ENCODE data around the gene RNF157. TPM values are rescaled to one million over a fixed set of nuclear protein-coding genes. Genes with fewer than 3 reads are reported as not detected.

RNF157 gene
- total RNA-seq, 1 experiment from 2014 or later = 29.3 TPM

DNA sequence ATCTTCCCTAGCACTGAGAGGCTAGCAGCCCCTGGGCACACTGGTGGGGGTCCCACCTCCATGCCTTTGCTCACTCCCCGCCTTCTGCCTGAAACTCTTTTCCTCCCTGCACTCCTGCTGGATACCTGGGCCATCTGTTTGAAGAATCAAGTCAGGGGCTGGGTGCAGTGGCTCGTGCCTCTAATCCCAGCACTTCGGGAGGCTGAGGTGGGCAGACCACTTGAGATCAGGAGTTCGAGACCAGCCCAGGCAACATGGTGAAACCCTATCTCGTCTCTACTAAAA is 115.0 kb downstream of the RNF157 start:
- DNase-seq = no peak
- H3K36me3 Mint-ChIP-seq (ENCODE audit: insufficient read depth, unreplicated experiment) = no peaks in the 10 kb centered on the region
- Histone ChIP-seq H3K4me1 (peaks cover 14% of the 10 kb centered on the region), H3K4me3 (ENCODE audit: low read depth, low read length) (no peak overlapping the region), H3K27me3 (replicated peaks; ENCODE audit: control insufficient read depth, insufficient read depth, low read length) (no peaks in the 10 kb centered on the region), H3K9me3 (no peaks in the 10 kb centered on the region), H3K36me3 (ENCODE audit: control insufficient read depth, insufficient read depth, low read length) (no peaks in the 10 kb centered on the region)
- no peaks in the 10 kb centered on the region for H3K9me3 Mint-ChIP-seq (ENCODE audit: unreplicated experiment)
- H3K4me1 Mint-ChIP-seq (ENCODE audit: low read depth, unreplicated experiment) = peaks cover 39% of the 10 kb centered on the region
- BruUV-seq (replicated peaks) = no TSS peak
- intact Hi-C loops (cut with micrococcal nuclease; ENCODE audit: unreplicated experiment) = no loop called here
- ChIA-PET POLR2A (interaction anchor here (1.0 kb wide), 1 partner anchor 139 kb away, joined by 3 read pairs; the partner anchor contains the start of gene UBALD2), CTCF (interaction anchor here (1.0 to 2.0 kb wide), 6 partner anchors 13 to 154 kb away, joined by 3 to 9 read pairs (median 4); no protein-coding TSS in a partner anchor)
- TF ChIP-seq, protein P1, sequence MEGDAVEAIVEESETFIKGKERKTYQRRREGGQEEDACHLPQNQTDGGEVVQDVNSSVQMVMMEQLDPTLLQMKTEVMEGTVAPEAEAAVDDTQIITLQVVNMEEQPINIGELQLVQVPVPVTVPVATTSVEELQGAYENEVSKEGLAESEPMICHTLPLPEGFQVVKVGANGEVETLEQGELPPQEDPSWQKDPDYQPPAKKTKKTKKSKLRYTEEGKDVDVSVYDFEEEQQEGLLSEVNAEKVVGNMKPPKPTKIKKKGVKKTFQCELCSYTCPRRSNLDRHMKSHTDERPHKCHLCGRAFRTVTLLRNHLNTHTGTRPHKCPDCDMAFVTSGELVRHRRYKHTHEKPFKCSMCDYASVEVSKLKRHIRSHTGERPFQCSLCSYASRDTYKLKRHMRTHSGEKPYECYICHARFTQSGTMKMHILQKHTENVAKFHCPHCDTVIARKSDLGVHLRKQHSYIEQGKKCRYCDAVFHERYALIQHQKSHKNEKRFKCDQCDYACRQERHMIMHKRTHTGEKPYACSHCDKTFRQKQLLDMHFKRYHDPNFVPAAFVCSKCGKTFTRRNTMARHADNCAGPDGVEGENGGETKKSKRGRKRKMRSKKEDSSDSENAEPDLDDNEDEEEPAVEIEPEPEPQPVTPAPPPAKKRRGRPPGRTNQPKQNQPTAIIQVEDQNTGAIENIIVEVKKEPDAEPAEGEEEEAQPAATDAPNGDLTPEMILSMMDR (IDR thresholded peaks at IDR 0.05; ENCODE audit: insufficient read depth in 1 of 2, low read depth in 1 of 2, low read length in 1 of 2, severe bottlenecking in 1 of 2, unreplicated experiment in 1 of 2) = no peak
- no peak overlapping the region for H3K27ac Mint-ChIP-seq (ENCODE audit: unreplicated experiment)
- no peaks in the 10 kb centered on the region for H3K27me3 Mint-ChIP-seq (ENCODE audit: insufficient read depth, unreplicated experiment)
- no peak overlapping the region for H3K4me3 Mint-ChIP-seq (ENCODE audit: unreplicated experiment)

DNA sequence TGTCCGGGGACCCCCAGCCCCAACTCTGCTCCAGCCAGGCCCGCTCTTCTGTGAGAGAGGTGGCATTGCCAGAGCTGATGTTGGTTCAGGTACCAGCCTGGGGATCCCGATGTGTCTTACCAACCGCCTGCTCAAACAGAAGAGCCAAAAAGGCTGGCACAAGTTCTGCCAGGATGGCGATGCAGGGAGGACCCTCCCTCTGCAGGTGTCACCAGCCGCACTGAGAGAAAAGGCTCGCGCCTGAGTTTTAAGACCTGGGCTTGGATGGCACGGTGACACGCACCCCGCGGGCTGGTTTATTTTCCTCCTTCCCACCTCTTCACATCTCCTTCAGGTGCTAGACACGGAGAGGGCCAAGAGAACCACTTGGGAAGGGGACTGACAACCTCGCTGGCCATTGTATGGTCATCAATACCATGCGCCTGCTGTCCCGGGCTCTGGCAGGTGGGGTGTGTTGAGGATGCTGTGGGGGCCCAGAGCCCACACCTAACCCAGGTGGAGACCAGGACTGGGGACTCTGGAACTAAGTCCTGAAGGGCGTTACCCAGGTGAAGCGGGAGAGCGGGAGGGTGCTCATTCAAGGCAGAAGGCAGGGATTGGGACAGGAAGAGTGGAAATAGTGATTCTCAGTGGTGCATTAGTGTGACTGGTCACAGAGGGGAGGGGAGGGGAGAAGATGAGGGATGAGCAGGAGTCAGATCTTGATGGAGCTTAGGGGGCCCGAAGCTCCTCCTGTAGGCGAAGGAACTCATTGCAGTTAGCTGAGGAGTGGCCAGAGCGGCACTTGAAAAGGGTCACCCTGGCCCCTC is 115.5 kb downstream of the RNF157 start:
- Histone ChIP-seq H3K4me3 (ENCODE audit: low read depth, low read length) (no peak overlapping the region), H3K9me3 (no peaks in the 10 kb centered on the region), H3K27me3 (replicated peaks; ENCODE audit: control insufficient read depth, insufficient read depth, low read length) (no peaks in the 10 kb centered on the region), H3K4me1 (peaks cover 10% of the 10 kb centered on the region), H3K36me3 (ENCODE audit: control insufficient read depth, insufficient read depth, low read length) (no peaks in the 10 kb centered on the region)
- intact Hi-C loops (cut with micrococcal nuclease; ENCODE audit: unreplicated experiment) = no loop called here
- BruUV-seq (replicated peaks) = no TSS peak
- no peak overlapping the region for H3K27ac Mint-ChIP-seq (ENCODE audit: unreplicated experiment)
- no peaks in the 10 kb centered on the region for H3K27me3 Mint-ChIP-seq (ENCODE audit: insufficient read depth, unreplicated experiment)
- no peaks in the 10 kb centered on the region for H3K36me3 Mint-ChIP-seq (ENCODE audit: insufficient read depth, unreplicated experiment)
- peaks cover 34% of the 10 kb centered on the region for H3K4me1 Mint-ChIP-seq (ENCODE audit: low read depth, unreplicated experiment)
- TF ChIP-seq, protein P1 (IDR thresholded peaks at IDR 0.05; ENCODE audit: insufficient read depth in 1 of 2, low read depth in 1 of 2, low read length in 1 of 2, severe bottlenecking in 1 of 2, unreplicated experiment in 1 of 2) = peak; percentile 19 to 25
- H3K9me3 Mint-ChIP-seq (ENCODE audit: unreplicated experiment) = no peaks in the 10 kb centered on the region
- peak in 1 of 2 experiments; percentile 41 for DNase-seq
- POLR2A ChIA-PET = interaction anchor here (1.0 kb wide), 1 partner anchor 140 kb away, joined by 3 read pairs; the partner anchor contains the start of gene UBALD2
- H3K4me3 Mint-ChIP-seq (ENCODE audit: unreplicated experiment) = no peak overlapping the region
- CTCF ChIA-PET = interaction anchor here (1.0 to 4.9 kb wide), 7 partner anchors 8 to 110 kb away, joined by 3 to 41 read pairs (median 5); no protein-coding TSS in a partner anchor

DNA sequence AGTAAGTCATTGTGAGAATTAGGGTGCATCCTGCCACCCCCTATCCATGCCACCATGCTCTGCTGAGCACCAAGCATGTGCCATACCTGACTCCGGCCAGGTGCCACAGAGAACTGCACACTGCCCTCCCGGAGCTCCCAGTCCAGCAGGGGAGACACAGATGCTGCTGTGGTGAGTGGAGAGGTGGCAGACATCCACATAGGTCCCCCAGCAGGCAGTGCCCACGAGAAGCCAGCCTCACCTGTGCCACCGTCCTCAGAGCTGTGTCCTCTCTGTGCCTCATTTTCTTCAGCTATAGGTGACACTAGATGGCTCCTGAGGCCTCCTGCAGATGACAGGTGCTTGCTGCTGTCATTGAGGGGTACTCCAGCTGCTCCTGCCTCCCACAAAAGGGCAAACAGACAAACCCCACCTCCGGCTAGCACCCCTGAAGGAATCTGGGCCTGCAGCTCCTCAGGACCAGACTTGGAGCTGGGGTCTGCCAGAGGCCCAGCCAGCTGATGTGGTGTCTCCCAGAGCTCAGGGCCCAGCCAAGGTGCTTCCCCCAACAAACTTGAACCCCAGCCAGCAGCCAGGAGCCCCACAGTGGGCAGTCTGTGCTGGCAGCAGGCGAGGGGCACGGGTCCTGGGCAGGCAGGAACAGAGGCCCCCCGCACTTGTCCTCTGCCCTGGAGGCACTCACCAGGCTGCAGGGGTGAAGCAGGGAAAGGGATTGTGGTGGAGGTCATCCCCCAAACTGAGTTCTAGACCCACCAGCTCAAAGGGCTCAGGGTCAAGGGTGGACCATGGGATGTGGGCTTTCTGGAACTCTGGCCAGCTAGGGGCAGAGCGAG is 116.3 kb downstream of the RNF157 start:
- TF ChIP-seq, protein P1 (IDR thresholded peaks at IDR 0.05; ENCODE audit: insufficient read depth in 1 of 2, low read depth in 1 of 2, low read length in 1 of 2, severe bottlenecking in 1 of 2, unreplicated experiment in 1 of 2) = no peak
- Mint-ChIP-seq H3K4me1 (ENCODE audit: low read depth, unreplicated experiment) (peaks cover 39% of the 10 kb centered on the region), H3K36me3 (ENCODE audit: insufficient read depth, unreplicated experiment) (no peaks in the 10 kb centered on the region), H3K4me3 (ENCODE audit: unreplicated experiment) (no peak overlapping the region), H3K9me3 (ENCODE audit: unreplicated experiment) (no peaks in the 10 kb centered on the region), H3K27ac (ENCODE audit: unreplicated experiment) (no peak overlapping the region), H3K27me3 (ENCODE audit: insufficient read depth, unreplicated experiment) (no peaks in the 10 kb centered on the region)
- Histone ChIP-seq H3K4me3 (ENCODE audit: low read depth, low read length) (no peak overlapping the region), H3K4me1 (peaks cover 10% of the 10 kb centered on the region), H3K9me3 (no peaks in the 10 kb centered on the region), H3K36me3 (ENCODE audit: control insufficient read depth, insufficient read depth, low read length) (no peaks in the 10 kb centered on the region), H3K27me3 (replicated peaks; ENCODE audit: control insufficient read depth, insufficient read depth, low read length) (no peaks in the 10 kb centered on the region)
- ChIA-PET POLR2A (no interaction called here), CTCF (interaction anchor here (1.0 to 4.9 kb wide), 4 partner anchors 9 to 30 kb away, joined by 3 to 41 read pairs (median 6); no protein-coding TSS in a partner anchor)
- no peak for DNase-seq
- BruUV-seq (replicated peaks) = no TSS peak
- intact Hi-C loops (cut with micrococcal nuclease; ENCODE audit: unreplicated experiment) = no loop called here

All from Caco-2 (cell line).